Mesodermal cell (in vitro differentiated cells): ENCODE measurements around the gene PDZRN3.
"Not testable (repeated sequence)": the region's sequence is repeated elsewhere in the genome, so short reads cannot be mapped to it uniquely, and the experiment has no call there.

Source experiments
- H3K27ac ChIP-seq: 2 replicates; pipeline ENCODE4 v1.7.0; 2013; ENCODE audit warnings: mild to moderate bottlenecking, low read depth, low read length, moderate library complexity; ENCODE audit not compliant: severe bottlenecking
- H3K36me3 ChIP-seq: 2 replicates; pipeline ENCODE4 v1.7.1; 2013; ENCODE audit warnings: mild to moderate bottlenecking, low read length, moderate library complexity; ENCODE audit not compliant: control insufficient read depth, insufficient read depth
- H3K4me1 ChIP-seq: one replicate; pipeline ENCODE4 v1.7.1; 2013; ENCODE audit warnings: mild to moderate bottlenecking, low read length; ENCODE audit not compliant: insufficient read depth, control insufficient read depth, poor library complexity, severe bottlenecking
- H3K4me3 ChIP-seq: 2 replicates; pipeline ENCODE4 v1.7.0; 2013; ENCODE audit warnings: low read length, control low read depth, mild to moderate bottlenecking; ENCODE audit not compliant: insufficient read depth, poor library complexity, severe bottlenecking; ENCODE audit errors: extremely low read depth
- H3K9me3 ChIP-seq: 2 replicates; pipeline ENCODE4 v1.7.1; 2013; ENCODE audit warnings: mild to moderate bottlenecking, low read length, moderate library complexity; ENCODE audit not compliant: control insufficient read depth
- WGBS, 2 experiments: methylation state at CpG; one replicate each; pipeline ENCODE4 v1.1.5; 2013; ENCODE audit warnings: missing lambda C conversion rate in 2 of 2; ENCODE audit not compliant: insufficient coverage in 2 of 2; 5-methylcytosine and 5-hydroxymethylcytosine counted together

PDZRN3 gene

GRCh38 chr3:73473898-73474416, 150.8 kb downstream of the PDZRN3 start:
- Histone ChIP-seq H3K4me3 (no peak overlapping the region), H3K27ac (no peak overlapping the region), H3K36me3 (no peaks in the 10 kb centered on the region), H3K4me1 (no peaks in the 10 kb centered on the region), H3K9me3 (peaks cover 10% of the 10 kb centered on the region)
- WGBS, 2 experiments: 79 to 86% methylated on average over 2 to 3 of the region's 4 CpGs

- whole genome bisulfite sequencing, 2 experiments: 84% methylated on average over 2 of the region's 5 CpGs; no CpG with 5 or more reads in 1 of the 2 experiments
- H3K9me3 ChIP-seq: peaks cover 10% of the 10 kb centered on the region
- no peak overlapping the region for H3K4me3 ChIP-seq
- no peaks in the 10 kb centered on the region for H3K36me3 ChIP-seq
- no peak overlapping the region for H3K27ac ChIP-seq
- H3K4me1 ChIP-seq: no peaks in the 10 kb centered on the region
These were observed 151.4 kb downstream of the PDZRN3 start for GRCh38 chr3:73473181-73473897.

- no peak overlapping the region for H3K27ac ChIP-seq
- WGBS, 2 experiments: 84 to 100% methylated on average over 1 to 7 of the region's 8 CpGs
- H3K4me3 ChIP-seq: no peak overlapping the region
- H3K36me3 ChIP-seq: no peaks in the 10 kb centered on the region
- no peaks in the 10 kb centered on the region for H3K9me3 ChIP-seq
- no peaks in the 10 kb centered on the region for H3K4me1 ChIP-seq
These were observed 152.6 kb downstream of the PDZRN3 start for GRCh38 chr3:73471986-73472787.

GRCh38 chr3:73470860-73471259, 153.9 kb downstream of the PDZRN3 start:
- H3K36me3 ChIP-seq: no peaks in the 10 kb centered on the region
- H3K4me3 ChIP-seq: no peak overlapping the region
- no peaks in the 10 kb centered on the region for H3K9me3 ChIP-seq
- no peak overlapping the region for H3K27ac ChIP-seq
- 93 to 95% methylated on average over 4 of the region's 4 CpGs for WGBS, 2 experiments
- H3K4me1 ChIP-seq: no peaks in the 10 kb centered on the region

GRCh38 chr3:73469331-73469730, 155.4 kb downstream of the PDZRN3 start:
- 88 to 96% methylated on average over 5 to 8 of the region's 9 CpGs for WGBS, 2 experiments
- H3K36me3 ChIP-seq: no peaks in the 10 kb centered on the region

GRCh38 chr3:73467211-73467610, 157.5 kb downstream of the PDZRN3 start:
- H3K27ac ChIP-seq: no peak overlapping the region
- no peak overlapping the region for H3K4me3 ChIP-seq
- no peaks in the 10 kb centered on the region for H3K36me3 ChIP-seq
- no peaks in the 10 kb centered on the region for H3K4me1 ChIP-seq
- 90 to 100% methylated on average over 1 of the region's 3 CpGs for WGBS, 2 experiments
- H3K9me3 ChIP-seq: no peaks in the 10 kb centered on the region

More at GRCh38 chr3:73469331-73469730, 155.4 kb downstream of the PDZRN3 start:
- no peaks in the 10 kb centered on the region for H3K9me3 ChIP-seq
- H3K4me3 ChIP-seq: no peak overlapping the region
- H3K4me1 ChIP-seq: no peaks in the 10 kb centered on the region
- no peak overlapping the region for H3K27ac ChIP-seq

GRCh38 chr3:73465926-73466325, 158.8 kb downstream of the PDZRN3 start:
- Histone ChIP-seq H3K9me3 (no peaks in the 10 kb centered on the region), H3K36me3 (no peaks in the 10 kb centered on the region), H3K4me3 (no peak overlapping the region), H3K27ac (no peak overlapping the region), H3K4me1 (no peaks in the 10 kb centered on the region)
- WGBS, 2 experiments: 33% methylated on average over 1 of the region's 2 CpGs; no CpG with 5 or more reads in 1 of the 2 experiments

- 90 to 100% methylated on average over 2 to 3 of the region's 5 CpGs for WGBS, 2 experiments
- not testable (repeated sequence) for H3K4me3 ChIP-seq, H3K4me1 ChIP-seq, H3K9me3 ChIP-seq, H3K36me3 ChIP-seq, H3K27ac ChIP-seq
These were observed 160.6 kb downstream of the PDZRN3 start for GRCh38 chr3:73464126-73464525.

GRCh38 chr3:73461547-73461946, 163.2 kb downstream of the PDZRN3 start:
- 82% methylated on average over 3 of the region's 4 CpGs; no CpG with 5 or more reads in 1 of the 2 experiments for WGBS, 2 experiments
- H3K36me3 ChIP-seq: no peaks in the 10 kb centered on the region
- no peaks in the 10 kb centered on the region for H3K4me1 ChIP-seq
- H3K9me3 ChIP-seq: no peaks in the 10 kb centered on the region
- no peak overlapping the region for H3K4me3 ChIP-seq
- no peak overlapping the region for H3K27ac ChIP-seq

- WGBS, 2 experiments: 95% methylated on average over 2 of the region's 2 CpGs; no CpG with 5 or more reads in 1 of the 2 experiments
- no peaks in the 10 kb centered on the region for H3K36me3 ChIP-seq
- H3K4me1 ChIP-seq: no peaks in the 10 kb centered on the region
- no peak overlapping the region for H3K27ac ChIP-seq
- no peaks in the 10 kb centered on the region for H3K9me3 ChIP-seq
- H3K4me3 ChIP-seq: no peak overlapping the region
These were observed 165.0 kb downstream of the PDZRN3 start for GRCh38 chr3:73459711-73460110.
